Left hindlimb (tissue), 1 donor: ENCODE measurements around the gene KL.

Experiments
- DNase-seq: peaks from one replicate; pipeline ENCODE4 v3.0.0-alpha.2; 2018

The KL gene

GRCh38 chr13:33045851-33046592, 29.8 kb downstream of the KL start:
- DNase-seq = no peak

GRCh38 chr13:33050161-33050560, 33.9 kb downstream of the KL start:
- DNase-seq = no peak

GRCh38 chr13:33051632-33052031, 35.4 kb downstream of the KL start:
- no peak for DNase-seq

- peak; percentile 43 for DNase-seq
Observed at GRCh38 chr13:33052506-33053280, 36.5 kb downstream of the KL start.

GRCh38 chr13:33053397-33054066, 37.3 kb downstream of the KL start:
- DNase-seq = no peak

GRCh38 chr13:33057019-33057780, 41.0 kb downstream of the KL start:
- DNase-seq = peak; percentile 52

- no peak for DNase-seq
Observed at GRCh38 chr13:33058776-33059327, 42.6 kb downstream of the KL start.

- no peak for DNase-seq
Observed at GRCh38 chr13:33060815-33061214, 44.6 kb downstream of the KL start.

GRCh38 chr13:33066329-33066728, 50.1 kb downstream of the KL start:
- DNase-seq = no peak

- DNase-seq = no peak
Observed at GRCh38 chr13:33069365-33069764, 53.1 kb downstream of the KL start.

- no peak for DNase-seq
Observed at GRCh38 chr13:33070713-33071112, 54.5 kb downstream of the KL start.

- no peak for DNase-seq
Observed at GRCh38 chr13:33072282-33072681, 56.1 kb downstream of the KL start.

GRCh38 chr13:33072759-33073158, 56.5 kb downstream of the KL start:
- DNase-seq = no peak

- DNase-seq = no peak
Observed at GRCh38 chr13:33073338-33073737, 57.1 kb downstream of the KL start.

GRCh38 chr13:33076001-33076992, 60.1 kb downstream of the KL start:
- DNase-seq = no peak

GRCh38 chr13:33078263-33078662, 62.0 kb downstream of the KL start:
- no peak for DNase-seq

- no peak for DNase-seq
Observed at GRCh38 chr13:33079960-33080359, 63.7 kb downstream of the KL start.

- DNase-seq = no peak
Observed at GRCh38 chr13:33080972-33081590, 64.9 kb downstream of the KL start.

- no peak for DNase-seq
Observed at GRCh38 chr13:33081666-33082065, 65.4 kb downstream of the KL start.

- no peak for DNase-seq
Observed at GRCh38 chr13:33083054-33083453, 66.8 kb downstream of the KL start.

- DNase-seq = peak; percentile 41
Observed at GRCh38 chr13:33087091-33087490, 70.9 kb downstream of the KL start.
